PC-3 (cell line): ENCODE measurements around the gene SH3BP4. TPM values are rescaled to one million over a fixed set of nuclear protein-coding genes. Genes with fewer than 3 reads are reported as not detected.
"Not testable (repeated sequence)": the region's sequence is repeated elsewhere in the genome, so short reads cannot be mapped to it uniquely, and the experiment has no call there.

Experiments used
- ATAC-seq: fragments of 200-7000 bp; cut with Tn5 transposase; 2 replicates; pipeline ENCODE4 v1.9.1; 2020; ENCODE audit warnings: mild to moderate bottlenecking, moderate library complexity
- BruUV-seq: library from RNA; stranded (reverse); fragments of 400-500 nt; replicated peaks from 2 replicates; lab custom pipeline; 2021; lab: Mats Ljungman, UMichigan
- CTCF ChIA-PET: fragments of 300-600 bp; sonication (Branson Sonifier 250); formaldehyde crosslinking; loops from one replicate; lab custom pipeline; 2022; ENCODE audit warnings: antibody characterized with exemption; lab: Charles Lee
- POLR2A ChIA-PET: fragments of 300-600 bp; sonication (Branson Sonifier 250); formaldehyde crosslinking; loops from one replicate; lab custom pipeline; 2022; ENCODE audit warnings: antibody characterized with exemption; ENCODE audit not compliant: unreplicated experiment; lab: Charles Lee
- DNase-seq: peaks from one replicate; pipeline ENCODE4 v3.0.0-alpha.2; 2015
- H2AFZ ChIP-seq: fragments of 300-600 bp; sonication (generic); 2 replicates; pipeline ENCODE4 v1.6.0; 2016; ENCODE audit warnings: antibody characterized with exemption, low read length
- H3F3A ChIP-seq: fragments of 300-600 bp; sonication (generic); one replicate; pipeline ENCODE4 v1.6.0; 2017; ENCODE audit warnings: antibody characterized with exemption, low read length, control low read depth, mild to moderate bottlenecking; ENCODE audit not compliant: unreplicated experiment
- H3K27ac ChIP-seq: fragments of 300-600 bp; sonication (generic); 2 replicates; pipeline ENCODE4 v1.5.1; 2016; ENCODE audit warnings: mild to moderate bottlenecking, low read length
- H3K27me3 ChIP-seq: fragments of 300-600 bp; sonication (generic); 2 replicates; pipeline ENCODE4 v1.6.1; 2016; ENCODE audit warnings: low read length, mixed read lengths
- H3K36me3 ChIP-seq: fragments of 300-600 bp; sonication (generic); 2 replicates; pipeline ENCODE4 v1.6.1; 2016; ENCODE audit warnings: low read depth, mixed run types, low read length, mixed read lengths
- H3K4me1 ChIP-seq: fragments of 300-600 bp; sonication (generic); 2 replicates; pipeline ENCODE4 v1.5.1; 2016; ENCODE audit warnings: low read length; ENCODE audit not compliant: insufficient read depth
- H3K4me2 ChIP-seq: fragments of 300-600 bp; sonication (generic); 2 replicates; pipeline ENCODE4 v1.6.0; 2016; ENCODE audit warnings: low read length
- H3K4me3 ChIP-seq: fragments of 300-600 bp; sonication (generic); 2 replicates; pipeline ENCODE4 v1.5.1; 2016; ENCODE audit warnings: mild to moderate bottlenecking, low read length, mixed read lengths
- H3K79me2 ChIP-seq: fragments of 300-600 bp; sonication (generic); 2 replicates; pipeline ENCODE4 v1.6.1; 2017; ENCODE audit warnings: low read length, mixed read lengths
- H3K9ac ChIP-seq: fragments of 300-600 bp; sonication (generic); 2 replicates; pipeline ENCODE4 v1.6.0; 2016; ENCODE audit warnings: mild to moderate bottlenecking, low read length
- H3K9me2 ChIP-seq: fragments of 300-600 bp; sonication (generic); replicated peaks from 2 replicates; pipeline ENCODE4 v1.6.1; 2016; ENCODE audit warnings: mixed run types, low read length, mixed read lengths
- H3K9me3 ChIP-seq: fragments of 300-600 bp; sonication (generic); 2 replicates; pipeline ENCODE4 v1.6.1; 2016; ENCODE audit warnings: low read length, mixed read lengths
- H4K20me1 ChIP-seq: fragments of 300-600 bp; sonication (generic); 2 replicates; pipeline ENCODE4 v1.6.1; 2016; ENCODE audit warnings: low read length, mixed read lengths
- CTCF ChIP-seq: fragments of 300-600 bp; sonication (generic); conservative IDR thresholded peaks from 2 replicates; pipeline ENCODE4 v1.5.1; 2017; ENCODE audit warnings: antibody characterized with exemption, low read depth, mild to moderate bottlenecking, low read length
- EZH2 ChIP-seq: fragments of 300-600 bp; sonication (generic); IDR thresholded peaks from one replicate; pipeline ENCODE4 v1.6.1; 2017; ENCODE audit warnings: antibody characterized with exemption, mild to moderate bottlenecking, low read length; ENCODE audit not compliant: unreplicated experiment
- EZH2phosphoT487 ChIP-seq: fragments of 300-600 bp; sonication (generic); IDR thresholded peaks from 2 replicates; pipeline ENCODE4 v1.6.1; 2018; ENCODE audit warnings: mild to moderate bottlenecking, antibody characterized with exemption, low read length, borderline replicate concordance
- intact Hi-C: fragments of 100-400 bp; cut with micrococcal nuclease; formaldehyde crosslinking; loops from 2 replicates; pipeline ENCODE4 v1.9.0; 2023
- total RNA-seq: library from RNA; depleted of rRNA; stranded (reverse); fragments of >200 nt; gene quantifications from 2 replicates; pipeline ENCODE4 v1.2.3, GENCODE V29; 2014

SH3BP4 gene
- total RNA-seq, 1 experiment from 2014 or later, result 35.2 TPM

GRCh38 chr2:235055891-235056516 lies 104.2 kb downstream of the SH3BP4 start:
- H4K20me1 ChIP-seq, result no peaks in the 10 kb centered on the region
- BruUV-seq, result no TSS peak
- TF ChIP-seq EZH2phosphoT487, result no peak
- TF ChIP-seq CTCF, result peak; percentile 75
- no peak for TF ChIP-seq EZH2

GRCh38 chr2:235056768-235057167 lies 105.0 kb downstream of the SH3BP4 start:
- no TSS peak for BruUV-seq
- CTCF ChIA-PET, result no interaction called here
- TF ChIP-seq EZH2phosphoT487 (no peak), CTCF (no peak), EZH2 (no peak)

More at GRCh38 chr2:235055891-235056516, 104.2 kb downstream of the SH3BP4 start:
- no peak overlapping the region for H3K4me3 ChIP-seq
- no peak overlapping the region for H3K9ac ChIP-seq
- ChIA-PET POLR2A (interaction anchor here (0.6 kb wide), 1 partner anchor 107 kb away, joined by 4 read pairs; no protein-coding TSS in a partner anchor), CTCF (no interaction called here)
- no peaks in the 10 kb centered on the region; the same call in 1 of the 2 replicates for H3K4me1 ChIP-seq
- no peak overlapping the region for H2AFZ ChIP-seq
- no peaks in the 10 kb centered on the region for H3F3A ChIP-seq
- ATAC-seq (no peak; the same call in 1 of the 2 replicates), DNase-seq (peak; percentile 62)
- H3K27me3 ChIP-seq, result no peaks in the 10 kb centered on the region
- peaks cover 13% of the 10 kb centered on the region for H3K36me3 ChIP-seq
- H3K9me3 ChIP-seq, result no peaks in the 10 kb centered on the region
- no peak overlapping the region for H3K4me2 ChIP-seq
- H3K79me2 ChIP-seq, result peaks cover 6% of the 10 kb centered on the region
- H3K9me2 ChIP-seq, result no peaks in the 10 kb centered on the region
- H3K27ac ChIP-seq, result no peak overlapping the region
- intact Hi-C loops, result loop anchor here (1.0 to 10.0 kb wide), 2 partner anchors 51 to 171 kb away; no protein-coding TSS in a partner anchor

GRCh38 chr2:235057616-235058015 lies 105.8 kb downstream of the SH3BP4 start:
- DNase-seq, H3K4me1 ChIP-seq, H3K9ac ChIP-seq, H3F3A ChIP-seq, H3K27ac ChIP-seq, ATAC-seq, BruUV-seq, H3K27me3 ChIP-seq, H3K4me3 ChIP-seq, POLR2A ChIA-PET, CTCF ChIA-PET, H3K9me2 ChIP-seq, H3K79me2 ChIP-seq, H3K9me3 ChIP-seq, H2AFZ ChIP-seq, H3K4me2 ChIP-seq, H4K20me1 ChIP-seq: not testable (repeated sequence)
- H3K36me3 ChIP-seq, result peaks cover 13% of the 10 kb centered on the region
- intact Hi-C loops, result loop anchor here (10.0 kb wide), 1 partner anchor 173 kb away; no protein-coding TSS in a partner anchor

More at GRCh38 chr2:235056768-235057167, 105.0 kb downstream of the SH3BP4 start:
- Histone ChIP-seq H3K4me2 (no peak overlapping the region), H3K4me3 (no peak overlapping the region), H3K9me3 (no peaks in the 10 kb centered on the region), H3K27me3 (no peaks in the 10 kb centered on the region), H3K9ac (no peak overlapping the region), H4K20me1 (no peaks in the 10 kb centered on the region), H3K4me1 (no peaks in the 10 kb centered on the region), H3F3A (no peaks in the 10 kb centered on the region), H2AFZ (no peak overlapping the region), H3K9me2 (no peaks in the 10 kb centered on the region), H3K79me2 (no peaks in the 10 kb centered on the region), H3K27ac (no peak overlapping the region), H3K36me3 (peaks cover 13% of the 10 kb centered on the region)
- intact Hi-C loops, result loop anchor here (1.0 to 10.0 kb wide), 2 partner anchors 51 to 172 kb away; no protein-coding TSS in a partner anchor
- ATAC-seq (no peak), DNase-seq (no peak)
- POLR2A ChIA-PET, result interaction anchor here (0.6 kb wide), 1 partner anchor 108 kb away, joined by 4 read pairs; no protein-coding TSS in a partner anchor
